HG03575 (cell line): ENCODE measurements around the gene ERN1.

Experiments
- ATAC-seq: cut with Tn5 transposase; IDR thresholded peaks from one replicate; pipeline ENCODE4 v1.9.1; 2021; ENCODE audit not compliant: unreplicated experiment, insufficient number of reproducible peaks, low FRiP score; ENCODE audit errors: extremely low read depth

Gene ERN1

DNA sequence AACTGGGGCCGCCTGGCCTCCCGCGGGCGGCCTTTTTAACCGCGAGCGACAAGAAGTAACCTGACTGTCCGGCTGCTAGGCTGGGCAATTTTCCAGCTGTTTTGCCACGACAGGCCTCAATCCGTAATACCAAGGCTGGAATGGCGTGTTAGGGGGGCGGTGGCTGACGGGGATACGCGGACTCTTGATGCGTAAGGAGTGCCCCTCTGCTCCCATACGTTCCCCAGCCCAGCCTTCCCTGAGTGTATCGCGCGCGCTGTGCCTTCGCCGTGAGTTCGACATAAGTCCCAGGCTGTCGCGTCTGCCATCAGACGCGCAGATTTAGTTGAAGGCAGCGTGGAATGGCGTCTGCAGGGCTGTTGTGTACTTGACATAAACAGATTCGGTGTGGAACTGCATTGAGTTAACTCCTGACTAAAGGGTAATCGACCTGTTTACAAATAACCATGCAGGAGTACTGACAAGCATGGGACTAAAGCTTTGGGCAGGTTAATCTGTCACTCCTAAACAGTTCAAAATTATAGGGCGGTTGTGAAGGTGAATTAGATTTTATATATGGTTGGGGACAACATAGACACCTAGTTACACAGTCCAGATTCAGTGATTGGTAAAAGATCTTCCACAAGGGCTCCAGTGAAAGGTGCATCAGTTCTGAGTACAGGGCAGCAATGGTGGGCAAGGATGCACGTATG, 16.6 kb upstream of the ERN1 start:
- ATAC-seq = no peak

DNA sequence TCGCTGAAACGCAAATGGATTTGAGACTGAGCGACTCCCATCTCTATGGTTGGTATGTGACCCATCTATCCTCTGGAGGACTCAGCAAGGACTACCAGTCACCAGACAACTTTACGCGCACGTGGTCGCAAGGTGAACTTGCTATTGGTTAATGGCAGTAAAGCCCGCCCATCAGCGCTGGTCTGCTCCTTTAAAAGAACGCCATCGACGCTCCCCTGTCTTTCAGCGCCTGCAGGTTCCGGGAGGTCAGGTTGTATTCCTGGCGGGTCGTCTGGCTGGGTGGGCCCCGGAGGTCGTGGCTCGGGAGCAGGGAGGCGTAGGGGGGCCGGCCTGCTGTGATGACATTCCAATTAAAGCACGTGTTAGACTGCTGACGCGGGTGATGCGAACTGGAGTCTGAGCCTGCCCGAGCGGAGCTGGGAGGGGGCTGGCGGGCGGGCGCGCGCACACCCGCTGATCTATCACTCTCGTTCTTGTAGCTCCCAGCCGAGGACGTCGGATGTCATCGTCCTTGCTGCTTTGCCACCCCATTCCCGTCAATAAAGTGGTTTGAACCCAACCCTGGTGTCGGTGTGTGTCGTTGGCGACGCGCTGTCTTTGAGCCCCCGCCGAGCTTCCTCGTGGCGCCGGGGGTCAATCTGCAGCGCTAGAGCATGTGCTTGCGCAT, 15.9 kb upstream of the ERN1 start:
- peak; percentile 90 for ATAC-seq

DNA sequence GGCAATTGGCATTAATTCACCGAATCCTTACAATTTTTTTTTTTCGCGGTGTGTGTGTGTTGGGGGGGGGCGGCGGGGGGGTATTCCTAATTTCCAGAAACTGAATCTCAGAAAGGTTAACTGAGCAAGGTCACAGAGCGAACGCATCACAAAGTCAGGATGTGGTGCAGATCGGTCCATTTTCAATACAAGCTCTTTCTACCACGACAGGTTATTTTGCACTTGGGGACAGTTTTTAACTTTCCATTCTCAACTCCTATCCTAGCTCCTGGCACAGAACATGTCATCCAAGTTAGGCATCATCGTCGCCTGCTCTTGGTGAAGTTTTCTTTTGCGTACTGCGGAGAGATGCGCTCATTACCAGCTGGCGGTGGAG, 15.4 kb upstream of the ERN1 start:
- no peak for ATAC-seq

DNA sequence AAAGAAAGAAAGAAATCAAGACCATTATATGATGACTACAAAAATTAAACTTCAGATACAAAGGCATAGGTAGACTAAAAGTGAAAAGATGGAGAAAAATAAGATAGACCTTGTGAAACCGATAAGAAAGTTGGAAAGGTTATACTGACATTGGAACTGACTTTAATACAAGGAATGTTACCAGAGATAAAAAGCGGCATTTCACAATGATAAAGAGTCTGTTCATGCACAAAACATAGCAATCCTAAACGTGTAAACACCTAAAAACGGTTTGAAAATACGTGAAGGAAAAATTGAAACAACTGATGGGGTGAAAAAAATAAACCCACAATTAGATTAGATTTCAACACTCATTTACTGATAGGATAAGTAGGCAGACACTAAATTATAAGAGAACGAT, 9.6 kb upstream of the ERN1 start:
- no peak for ATAC-seq

DNA sequence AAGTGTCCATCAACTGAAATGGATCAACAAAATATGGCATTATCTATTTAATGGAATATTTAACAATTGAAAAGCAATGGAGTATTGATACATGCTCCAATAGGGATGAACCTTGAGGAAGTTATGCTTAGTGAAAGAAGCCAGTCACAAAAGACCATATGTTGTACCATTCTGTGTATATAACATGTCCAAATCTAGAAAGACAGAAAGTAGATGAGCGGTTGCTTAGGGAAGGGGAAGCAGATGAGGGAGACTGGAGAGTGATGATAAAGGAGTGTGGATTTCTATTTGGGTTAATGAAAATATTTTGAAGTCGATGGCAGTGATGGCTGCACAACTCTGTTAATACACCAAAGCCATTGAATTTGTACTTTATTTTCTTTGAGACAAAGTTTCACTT, 8.5 kb upstream of the ERN1 start:
- ATAC-seq = no peak

DNA sequence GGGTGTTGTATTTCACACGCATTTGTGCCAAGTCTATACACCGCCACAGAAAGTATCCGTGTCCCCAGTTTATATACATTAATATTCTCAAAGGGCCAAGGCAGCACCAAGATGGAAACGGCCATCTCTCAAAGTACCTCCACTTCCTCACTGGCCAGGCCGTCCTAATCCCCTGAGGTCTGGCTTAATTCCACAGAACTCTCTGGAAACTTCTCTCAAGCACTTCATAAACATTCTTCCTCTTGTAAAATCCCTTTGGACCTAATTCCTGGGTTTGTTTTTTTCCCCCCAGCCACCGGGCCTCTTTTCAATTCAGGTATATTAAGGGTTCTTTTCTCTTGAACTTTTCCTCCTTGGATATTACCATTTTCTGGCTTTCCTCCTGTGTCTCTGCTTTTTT, 5.1 kb upstream of the ERN1 start:
- no peak for ATAC-seq

DNA sequence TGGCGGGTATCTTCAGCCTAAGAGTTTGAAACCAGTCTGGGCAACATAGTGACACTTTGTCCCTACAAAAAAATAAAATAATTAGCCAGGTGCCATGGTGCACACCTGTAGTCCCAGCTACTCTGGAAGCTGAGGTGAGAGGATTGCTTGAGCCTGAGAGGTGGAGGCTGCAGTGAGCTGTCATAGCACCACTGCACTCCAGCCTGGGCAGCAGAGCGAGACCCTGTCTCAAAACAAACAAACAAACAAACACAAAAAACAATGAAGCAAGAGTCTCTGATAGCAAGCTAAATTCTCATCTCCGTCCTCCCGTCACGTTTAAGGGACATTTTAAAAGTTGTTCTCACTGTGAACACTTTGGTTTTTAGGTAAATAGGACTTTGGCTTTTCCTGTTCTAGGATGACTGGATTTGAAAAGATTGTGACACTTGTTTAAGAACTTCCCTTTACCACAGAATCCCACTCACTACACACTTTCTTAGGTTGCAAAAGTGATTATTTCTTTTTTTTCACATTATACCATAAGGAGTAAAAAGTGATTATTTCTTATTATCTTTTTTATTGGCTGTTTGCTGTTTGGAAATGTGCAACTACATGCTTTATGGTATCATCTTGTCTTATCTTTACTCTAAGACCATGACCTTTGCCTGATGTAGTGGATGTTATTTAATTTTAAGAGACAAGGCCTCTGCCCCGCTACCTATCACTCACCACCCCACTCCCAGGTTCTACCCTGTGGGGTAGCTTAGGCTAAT, 4.4 kb upstream of the ERN1 start:
- no peak for ATAC-seq

DNA sequence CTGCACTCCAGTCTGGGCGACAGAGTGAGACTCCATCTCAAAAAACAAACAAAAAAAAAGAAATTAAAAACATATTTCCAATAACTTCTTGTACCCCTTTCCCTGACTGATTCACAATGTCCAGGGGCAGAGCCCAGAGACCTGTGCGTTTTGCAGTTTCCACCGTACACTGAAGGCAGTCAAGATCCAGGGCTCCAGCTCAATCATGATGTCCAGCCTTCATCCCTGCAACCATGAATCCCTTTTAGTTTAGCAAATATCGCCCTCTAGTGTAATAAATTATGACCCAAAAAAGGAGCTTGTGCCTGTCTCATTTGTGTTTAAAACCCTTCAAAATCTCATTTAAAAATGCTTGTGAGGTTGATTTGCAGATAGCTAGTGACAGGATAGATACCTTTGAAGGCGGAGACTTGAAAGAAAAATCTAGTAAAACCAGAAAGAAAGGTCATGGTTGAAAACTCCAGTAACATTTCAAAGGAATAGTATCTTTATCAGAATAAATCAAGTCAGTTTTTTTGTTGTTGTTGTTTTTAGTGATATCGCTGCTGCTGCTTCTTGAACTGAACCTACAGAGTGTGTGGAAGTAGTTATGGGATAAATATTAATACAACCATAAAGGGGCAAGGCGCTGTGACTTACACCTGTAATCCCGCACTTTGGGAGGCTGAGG, 3.7 kb upstream of the ERN1 start:
- no peak for ATAC-seq

DNA sequence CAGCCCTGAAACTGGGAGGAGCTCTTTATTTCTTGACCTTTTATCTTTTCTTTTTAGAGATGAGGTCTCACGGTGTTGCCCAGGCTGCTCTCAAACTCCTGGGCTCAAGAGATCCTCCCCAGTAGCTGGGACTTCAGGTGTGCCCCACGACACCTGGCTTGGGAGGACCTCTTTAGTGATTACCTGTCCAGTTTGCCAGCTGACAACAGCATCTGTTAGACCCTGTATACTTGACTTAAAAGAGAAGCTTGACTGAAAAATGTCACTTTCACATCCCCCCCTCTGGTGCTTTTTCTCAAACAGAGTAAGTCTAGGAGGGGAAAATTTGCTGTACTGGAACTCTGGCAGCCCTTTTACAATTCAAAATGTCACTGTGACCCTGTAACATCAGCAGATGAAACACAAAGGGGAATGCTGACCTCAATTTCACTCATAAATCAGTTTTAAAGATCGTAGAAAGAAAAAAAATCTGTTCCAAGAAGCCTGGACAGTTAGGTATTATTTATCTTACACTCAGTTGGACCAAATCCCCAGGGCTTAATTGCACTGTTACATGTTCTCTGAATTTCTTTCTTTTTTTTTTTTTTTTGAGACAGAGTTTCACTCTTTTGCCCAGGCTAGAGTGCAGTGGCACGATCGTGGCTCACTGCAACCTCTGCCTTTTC, 1.8 kb upstream of the ERN1 start:
- no peak for ATAC-seq

DNA sequence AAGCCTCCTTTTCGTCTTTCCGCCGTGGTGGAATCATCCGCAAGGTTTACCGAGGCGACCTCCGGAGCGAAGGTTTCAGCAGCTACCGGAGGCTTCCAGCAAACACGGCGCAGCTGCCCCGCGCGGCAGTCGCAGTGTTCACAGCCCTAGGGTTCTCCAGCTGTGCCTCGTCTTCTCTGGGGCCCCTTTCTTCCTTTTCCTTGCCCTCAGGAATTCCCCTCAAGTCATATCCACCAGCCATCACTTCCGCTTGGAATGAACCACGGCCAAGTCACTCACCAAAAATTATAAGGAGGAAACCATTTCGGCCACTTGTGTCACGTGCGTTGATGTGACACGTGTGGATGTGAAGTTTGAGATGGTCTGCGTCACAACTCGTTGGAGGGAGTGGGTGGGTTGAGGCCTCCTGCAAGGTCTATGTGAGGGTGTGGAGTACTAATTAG, 636 bp upstream of the ERN1 start:
- ATAC-seq = no peak

DNA sequence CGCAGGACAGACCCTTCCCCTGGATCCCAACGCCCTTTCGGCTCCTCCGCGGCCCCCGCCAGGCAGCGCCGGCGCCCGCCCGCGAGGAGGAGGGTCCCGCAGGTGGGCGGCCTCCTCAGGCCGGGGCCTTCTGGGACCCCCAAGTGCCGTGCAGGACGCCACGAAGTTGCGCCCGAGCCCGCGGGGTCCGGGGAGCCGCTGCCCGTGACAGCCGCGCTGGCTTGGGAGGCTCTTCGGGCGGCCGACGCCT, 504 bp downstream of the ERN1 start:
- ATAC-seq = no peak

DNA sequence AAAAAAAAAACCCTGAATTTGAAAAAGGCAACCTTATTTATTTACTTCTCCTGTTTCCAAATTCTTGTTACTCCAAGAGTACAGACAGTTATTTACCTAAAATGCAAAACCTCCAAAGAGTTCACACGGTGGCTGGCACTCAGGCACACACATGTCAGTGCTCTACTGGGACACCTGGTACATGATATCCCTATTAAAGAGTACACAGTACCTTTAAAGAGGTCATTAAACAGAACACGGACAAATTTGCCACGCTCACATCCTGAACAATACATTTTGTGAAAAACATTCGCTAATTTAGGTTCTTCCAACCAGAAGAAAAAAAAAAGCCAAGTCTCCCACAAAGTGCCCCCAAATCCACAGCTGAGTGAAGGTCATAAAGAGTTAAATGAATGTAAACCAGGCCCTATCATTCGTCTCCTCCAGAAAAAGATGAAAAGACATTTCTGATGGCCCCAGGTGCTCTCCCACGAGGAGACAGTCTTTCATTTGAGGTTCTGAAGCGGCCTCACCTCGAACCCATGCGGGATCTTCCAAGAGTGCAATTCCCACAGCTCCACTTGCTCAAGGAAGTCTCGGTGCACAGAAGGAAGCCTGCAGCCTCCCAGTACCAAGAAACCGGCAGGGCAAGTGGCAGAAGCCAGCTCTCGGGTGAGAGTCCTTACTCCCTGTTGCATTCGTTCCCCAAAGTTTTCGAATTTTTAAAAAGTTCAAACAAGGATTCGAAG, 993 bp downstream of the ERN1 start:
- no peak for ATAC-seq

DNA sequence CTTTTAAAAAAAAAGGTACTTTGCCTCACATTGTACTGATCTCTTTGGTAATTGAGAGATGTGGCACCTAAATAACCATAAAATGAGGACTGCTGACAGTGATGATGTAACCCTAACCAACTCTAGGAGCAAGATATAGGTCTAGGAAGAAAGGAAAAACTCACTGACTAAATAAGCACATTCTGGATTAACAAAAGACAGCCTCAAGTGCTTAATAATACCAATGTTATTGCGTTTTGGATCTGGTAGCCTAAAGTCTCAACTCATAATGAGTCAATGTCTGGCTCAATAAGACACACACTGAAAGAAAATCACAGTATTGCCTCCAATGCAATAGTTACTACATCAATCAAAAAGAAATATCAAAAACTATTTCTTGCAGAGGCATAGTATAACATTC, 3.0 kb downstream of the ERN1 start:
- ATAC-seq = no peak

DNA sequence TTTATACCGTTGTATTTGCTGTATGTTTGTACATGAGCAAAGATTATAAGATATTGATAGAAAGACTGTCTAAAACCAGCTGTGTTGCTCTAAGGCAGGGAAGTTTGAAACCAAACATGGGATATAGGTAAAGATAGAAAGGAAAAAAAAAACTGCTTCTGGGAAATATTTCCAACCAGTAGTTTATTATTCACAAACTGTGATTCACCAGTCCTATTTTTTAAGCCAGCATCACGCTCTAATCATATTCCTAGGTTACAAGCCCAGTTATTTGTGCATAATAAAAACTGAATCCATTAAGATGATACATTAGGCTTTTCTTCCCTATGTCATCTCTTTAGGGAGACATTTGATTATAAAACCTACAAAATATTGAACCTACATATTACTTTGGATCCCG, 4.0 kb downstream of the ERN1 start:
- ATAC-seq = no peak

DNA sequence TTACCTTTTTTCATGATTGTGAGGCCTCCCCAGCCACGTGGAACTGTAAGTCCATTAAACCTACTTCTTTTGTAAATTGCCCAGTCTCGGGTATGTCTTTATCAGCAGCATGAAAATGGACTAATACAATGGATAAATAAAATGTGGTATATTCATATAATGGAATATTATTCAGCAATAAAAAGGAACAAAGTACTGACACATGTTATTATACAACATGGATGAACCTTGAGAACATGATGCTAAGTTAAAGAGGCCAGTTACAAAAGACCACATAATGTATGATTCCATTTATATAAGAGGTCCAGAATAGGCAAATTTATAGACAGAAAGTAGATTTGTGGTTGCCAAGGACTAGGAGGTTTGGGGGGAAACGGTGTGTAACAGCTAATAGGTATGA, 5.3 kb downstream of the ERN1 start:
- ATAC-seq = no peak

DNA sequence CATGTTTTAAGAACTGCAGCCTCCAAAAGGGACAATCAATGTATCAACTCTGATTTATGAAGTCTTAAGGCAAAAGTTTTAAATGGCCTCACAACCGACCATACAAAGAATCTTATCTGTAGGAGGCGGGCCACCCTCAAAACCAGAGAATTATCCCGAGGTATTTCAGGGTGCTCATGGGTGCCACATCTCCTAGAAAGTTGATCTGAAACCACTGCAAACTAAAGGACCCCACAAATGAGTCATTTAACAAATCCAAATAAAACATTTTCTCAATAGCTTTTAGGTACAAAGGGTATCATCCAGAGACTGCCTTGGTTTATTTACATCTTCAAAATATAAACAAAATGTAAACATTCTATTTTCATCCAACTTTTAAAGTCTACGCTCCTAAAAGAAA, 6.8 kb downstream of the ERN1 start:
- ATAC-seq = no peak

DNA sequence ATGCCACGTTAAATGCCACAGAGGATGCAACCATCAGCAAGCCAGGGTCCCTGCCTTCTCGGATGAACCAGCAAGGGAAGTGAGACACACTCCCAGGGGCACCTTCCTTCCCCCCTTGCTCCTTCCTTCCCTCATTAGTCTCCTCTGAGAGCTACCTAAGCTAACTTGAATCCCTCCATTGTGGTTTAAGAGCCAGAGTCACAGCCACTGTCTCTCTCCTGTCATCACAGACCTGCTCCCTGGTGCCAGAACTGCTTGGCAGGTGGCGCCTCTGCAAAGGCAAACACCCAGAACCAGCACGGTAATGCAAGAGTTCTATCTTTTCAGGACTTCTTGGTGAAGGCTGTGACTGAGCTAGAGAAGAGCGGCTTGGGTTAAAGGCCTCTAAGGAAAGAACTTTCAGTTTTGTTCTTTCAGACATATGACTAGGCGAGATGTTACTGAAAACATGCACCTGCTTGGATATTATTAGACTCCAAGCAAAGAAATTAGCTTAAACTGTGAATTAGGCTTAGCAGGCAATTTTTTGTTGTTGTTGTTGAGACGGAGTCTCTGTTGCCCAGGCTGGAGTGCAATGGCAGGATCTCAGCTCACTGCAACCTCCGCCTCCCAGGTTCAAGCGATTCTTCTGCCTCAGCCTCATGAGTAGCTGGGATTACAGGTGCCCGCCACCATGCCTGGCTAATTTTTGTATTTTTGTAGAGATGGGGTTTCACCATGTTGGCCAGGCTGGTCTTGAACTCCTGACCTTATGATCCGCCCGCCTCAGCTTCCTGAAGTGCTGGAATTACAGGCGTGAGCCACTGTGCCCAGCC, 8.8 kb downstream of the ERN1 start:
- peak; percentile 61 for ATAC-seq

DNA sequence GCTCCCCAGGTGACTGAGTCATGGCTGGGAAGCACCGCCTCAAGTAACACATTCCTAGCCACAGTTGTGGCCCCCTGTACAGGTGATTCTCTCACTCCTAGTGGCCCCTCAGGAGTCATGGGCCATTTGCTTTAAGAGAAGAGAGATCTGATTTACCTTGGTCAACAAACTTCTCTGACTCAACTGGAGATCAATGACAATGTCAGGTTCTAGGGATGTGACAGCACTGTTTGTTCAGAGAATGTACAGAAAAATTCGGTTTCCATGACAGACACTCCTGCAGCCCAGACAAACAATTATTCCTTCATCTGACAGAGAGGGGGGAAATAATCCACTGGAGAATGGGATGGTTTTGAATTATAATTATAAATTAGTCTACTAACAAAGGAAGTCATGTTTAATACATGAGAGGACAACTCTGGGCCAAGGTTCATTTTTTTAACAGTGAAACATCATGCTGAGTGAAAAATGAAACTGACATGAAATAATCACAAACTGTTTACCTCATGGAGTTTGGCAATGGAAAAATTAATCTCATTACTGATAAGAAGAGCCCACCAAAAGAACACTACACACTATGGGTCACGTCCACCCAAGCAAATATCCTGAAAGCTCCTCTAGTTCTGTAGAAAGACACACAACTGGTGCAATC, 9.7 kb downstream of the ERN1 start:
- ATAC-seq = no peak
